H9 (cell line): ENCODE data around the gene FAM193B. TPM values are rescaled to one million over a fixed set of nuclear protein-coding genes. Genes with fewer than 3 reads are reported as not detected.

Experiments used
- DNase-seq: peaks from one replicate; pipeline ENCODE4 v3.0.0-alpha.2; 2017
- H2AFZ ChIP-seq: one replicate; pipeline ENCODE4 v1.6.1; 2013; ENCODE audit warnings: mild to moderate bottlenecking, low read length, control low read depth, moderate library complexity
- H2AK5ac ChIP-seq: 2 replicates; pipeline ENCODE4 v1.6.1; 2013; ENCODE audit warnings: low read length, control low read depth, mixed read lengths; ENCODE audit not compliant: insufficient read length
- H2BK120ac ChIP-seq: one replicate; pipeline ENCODE4 v1.6.1; 2013; ENCODE audit warnings: low read depth, mild to moderate bottlenecking, low read length, control low read depth, inconsistent platforms; ENCODE audit not compliant: poor library complexity, severe bottlenecking
- H2BK12ac ChIP-seq: 2 replicates; pipeline ENCODE4 v1.6.1; 2013; ENCODE audit warnings: low read length, control low read depth, mixed read lengths, low read depth; ENCODE audit not compliant: insufficient read length
- H2BK15ac ChIP-seq: 2 replicates; pipeline ENCODE4 v1.6.1; 2013; ENCODE audit warnings: low read depth, low read length, control low read depth
- H2BK20ac ChIP-seq: one replicate; pipeline ENCODE4 v1.6.1; 2013; ENCODE audit warnings: low read depth, mild to moderate bottlenecking, low read length, control low read depth, inconsistent platforms; ENCODE audit not compliant: poor library complexity, severe bottlenecking
- H2BK5ac ChIP-seq: 2 replicates; pipeline ENCODE4 v1.6.1; 2013; ENCODE audit warnings: low read length, control low read depth, mixed read lengths; ENCODE audit not compliant: insufficient read length
- H3K14ac ChIP-seq: 2 replicates; pipeline ENCODE4 v1.6.1; 2013; ENCODE audit warnings: low read length, control low read depth; ENCODE audit not compliant: insufficient read depth
- H3K18ac ChIP-seq: 2 replicates; pipeline ENCODE4 v1.6.1; 2013; ENCODE audit warnings: low read depth, mild to moderate bottlenecking, mixed read lengths, low read length, control low read depth; ENCODE audit not compliant: insufficient read length
- H3K23ac ChIP-seq: 2 replicates; pipeline ENCODE4 v1.6.1; 2013; ENCODE audit warnings: low read length, control low read depth, mixed read lengths, low read depth; ENCODE audit not compliant: insufficient read length
- H3K23me2 ChIP-seq: 2 replicates; pipeline ENCODE4 v1.6.1; 2013; ENCODE audit warnings: low read depth, mild to moderate bottlenecking, mixed read lengths, low read length, control low read depth; ENCODE audit not compliant: insufficient read length, poor library complexity, severe bottlenecking
- H3K27ac ChIP-seq: 2 replicates; pipeline ENCODE4 v1.5.1; 2013; ENCODE audit warnings: low read length, control low read depth, mixed read lengths, low read depth; ENCODE audit not compliant: insufficient read length
- H3K27me3 ChIP-seq: 2 replicates; pipeline ENCODE4 v1.6.1; 2013; ENCODE audit warnings: low read length, control low read depth, inconsistent platforms; ENCODE audit not compliant: insufficient read depth
- H3K4ac ChIP-seq: 2 replicates; pipeline ENCODE4 v1.6.1; 2013; ENCODE audit warnings: low read depth, mild to moderate bottlenecking, control low read depth, inconsistent platforms, low read length, moderate library complexity
- H3K4me1 ChIP-seq: 2 replicates; pipeline ENCODE4 v1.6.1; 2013; ENCODE audit warnings: low read length, control low read depth, inconsistent platforms; ENCODE audit not compliant: insufficient read depth
- H3K4me2 ChIP-seq: 2 replicates; pipeline ENCODE4 v1.6.1; 2013; ENCODE audit warnings: low read length, control low read depth, mixed read lengths; ENCODE audit not compliant: insufficient read length, insufficient read depth
- H3K56ac ChIP-seq: 2 replicates; pipeline ENCODE4 v1.6.1; 2013; ENCODE audit warnings: low read depth, mild to moderate bottlenecking, mixed read lengths, low read length, control low read depth; ENCODE audit not compliant: insufficient read length
- H3K79me1 ChIP-seq: 2 replicates; pipeline ENCODE4 v1.6.1; 2013; ENCODE audit warnings: low read depth, mild to moderate bottlenecking, moderate library complexity, low read length, control low read depth, inconsistent platforms; ENCODE audit not compliant: insufficient read depth, poor library complexity, severe bottlenecking
- H3K79me2 ChIP-seq: 2 replicates; pipeline ENCODE4 v1.6.1; 2013; ENCODE audit warnings: low read length, control low read depth, inconsistent platforms; ENCODE audit not compliant: insufficient read depth
- H3K9ac ChIP-seq: 2 replicates; pipeline ENCODE4 v1.6.1; 2013; ENCODE audit warnings: low read length, control low read depth, mixed read lengths; ENCODE audit not compliant: insufficient read length; ENCODE audit errors: extremely low read depth
- H3K9me3 ChIP-seq: one replicate; pipeline ENCODE4 v1.6.1; 2013; ENCODE audit warnings: low read depth, low read length, inconsistent platforms; ENCODE audit not compliant: control insufficient read depth
- H3T11ph ChIP-seq: one replicate; pipeline ENCODE4 v1.6.1; 2013; ENCODE audit warnings: mild to moderate bottlenecking, low read length, control low read depth, inconsistent platforms
- H4K20me1 ChIP-seq: one replicate; pipeline ENCODE4 v1.6.1; 2013; ENCODE audit not compliant: control insufficient read depth, insufficient read length, insufficient read depth
- H4K5ac ChIP-seq: 2 replicates; pipeline ENCODE4 v1.6.1; 2013; ENCODE audit warnings: low read depth, mild to moderate bottlenecking, mixed read lengths, low read length, control low read depth; ENCODE audit not compliant: insufficient read length
- H4K8ac ChIP-seq: replicated peaks from 2 replicates; pipeline ENCODE4 v1.6.1; 2013; ENCODE audit warnings: low read length, control low read depth, mixed read lengths, low read depth; ENCODE audit not compliant: insufficient read length
- H4K91ac ChIP-seq: 2 replicates; pipeline ENCODE4 v1.6.1; 2013; ENCODE audit warnings: low read depth, mild to moderate bottlenecking, moderate library complexity, mixed read lengths, low read length, control low read depth; ENCODE audit not compliant: insufficient read length
- H3K27ac Mint-ChIP-seq, 3 experiments: 2 replicates in 2 of 3; 3 replicates in 1 of 3; pipeline ENCODE4 v1.8.0; 2020 to 2021; ENCODE audit warnings: mixed read lengths in 3 of 3, mild to moderate bottlenecking in 1 of 3, moderate library complexity in 1 of 3
- H3K27me3 Mint-ChIP-seq: 2 replicates; pipeline ENCODE4 v1.8.0; 2021; ENCODE audit warnings: low read depth, mild to moderate bottlenecking, moderate library complexity, mixed read lengths
- H3K36me3 Mint-ChIP-seq, 3 experiments: 2 replicates in 2 of 3; 3 replicates in 1 of 3; pipeline ENCODE4 v1.8.0; 2020 to 2021; ENCODE audit warnings: low read depth in 3 of 3, mixed read lengths in 3 of 3; ENCODE audit not compliant: insufficient read depth in 1 of 3
- H3K4me1 Mint-ChIP-seq, 2 experiments: 2 replicates each; pipeline ENCODE4 v1.8.0; 2020; ENCODE audit warnings: mixed read lengths in 2 of 2
- H3K4me3 Mint-ChIP-seq, 2 experiments: 2 replicates in 1 of 2; 3 replicates in 1 of 2; pipeline ENCODE4 v1.8.0; 2020 to 2021; ENCODE audit warnings: mild to moderate bottlenecking in 2 of 2, mixed read lengths in 2 of 2, moderate library complexity in 1 of 2
- H3K9me3 Mint-ChIP-seq, 2 experiments: 2 replicates in 1 of 2; 3 replicates in 1 of 2; pipeline ENCODE4 v1.8.0; 2020; ENCODE audit warnings: mild to moderate bottlenecking in 2 of 2, mixed read lengths in 2 of 2, moderate library complexity in 1 of 2
- WGBS: extraction: QIAGEN DNeasy Blood & Tissue Kit; methylation state at CpG from one replicate; pipeline ENCODE4 v1.1.7; 2013; ENCODE audit warnings: missing lambda C conversion rate, low lambda C conversion rate, mixed read lengths; ENCODE audit not compliant: insufficient read length; ENCODE audit errors: extremely low coverage; 5-methylcytosine and 5-hydroxymethylcytosine counted together
- total RNA-seq: library from RNA; stranded (reverse); gene quantifications from 2 replicates; pipeline ENCODE4 v1.2.1, GENCODE V29; 2021
- TF ChIP-seq, protein P1 (sequence below): fragments of 200-600 bp; sonication (generic); conservative IDR thresholded peaks from 3 replicates; pipeline ENCODE4 v1.8.0; 2021; ENCODE audit warnings: antibody characterized with exemption, mild to moderate bottlenecking

The FAM193B gene
- total RNA-seq, 1 experiment from 2014 or later, result 71.5 TPM

DNA sequence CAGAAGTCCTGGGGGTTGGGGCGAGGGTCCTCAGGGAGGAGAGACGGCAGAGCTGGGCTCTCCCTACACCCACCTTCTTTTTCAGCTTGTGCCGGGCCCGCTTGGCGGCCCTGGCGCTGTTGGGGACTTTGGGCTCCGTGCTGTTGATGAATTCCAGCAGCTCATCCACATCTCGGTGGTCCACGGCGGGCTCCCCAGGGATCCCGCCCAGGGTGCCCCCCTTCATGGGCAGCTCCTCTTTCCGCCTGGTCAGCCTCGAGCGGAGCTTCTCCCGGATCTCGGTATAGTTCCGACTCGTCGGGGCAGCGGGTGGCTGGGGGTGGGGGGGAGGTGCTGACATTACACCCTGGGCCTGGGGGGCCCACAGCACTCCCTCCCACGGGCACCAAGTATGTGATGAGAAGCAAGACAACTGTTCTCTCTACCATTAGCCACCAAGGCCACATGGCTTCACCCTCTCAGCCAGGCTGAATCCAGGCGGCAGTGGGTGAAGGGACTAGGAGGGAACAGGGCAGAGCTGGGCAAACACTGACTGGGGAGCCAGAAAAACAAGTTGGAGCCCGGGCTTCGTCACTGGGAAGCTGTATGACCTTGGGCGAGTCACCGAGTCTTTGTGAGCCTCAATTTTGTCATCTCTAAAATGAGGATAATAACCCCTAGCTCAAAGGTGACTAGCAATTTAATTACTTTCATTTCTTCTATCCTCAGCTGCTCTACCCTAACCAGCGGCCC, 23.0 kb downstream of the FAM193B start:
- WGBS, result no CpG with 5 or more reads among the region's 27 CpGs
- Histone ChIP-seq H2AFZ (no peak overlapping the region), H3K79me2 (no peaks in the 10 kb centered on the region), H3K4me2 (no peak overlapping the region), H3K4ac (no peak overlapping the region), H4K20me1 (no peaks in the 10 kb centered on the region), H2AK5ac (no peak overlapping the region), H3T11ph (no peak overlapping the region), H3K4me1 (no peaks in the 10 kb centered on the region), H3K14ac (no peak overlapping the region), H3K27ac (no peak overlapping the region), H4K91ac (no peak overlapping the region), H3K23ac (no peak overlapping the region), H3K56ac (no peak overlapping the region), H2BK5ac (no peak overlapping the region), H4K8ac (no peak overlapping the region), H3K79me1 (no peaks in the 10 kb centered on the region), H2BK15ac (no peak overlapping the region), H4K5ac (no peak overlapping the region), H2BK12ac (no peak overlapping the region), H3K9me3 (no peaks in the 10 kb centered on the region), H2BK20ac (no peak overlapping the region), H2BK120ac (no peak overlapping the region), H3K23me2 (no peaks in the 10 kb centered on the region), H3K9ac (no peak overlapping the region), H3K27me3 (no peaks in the 10 kb centered on the region), H3K18ac (no peak overlapping the region)
- Mint-ChIP-seq H3K27me3 (no peaks in the 10 kb centered on the region), H3K9me3 (no peaks in the 10 kb centered on the region), H3K4me3 (no peak overlapping the region), H3K4me1 (no peaks in the 10 kb centered on the region), H3K36me3 (peaks cover 20 to 44% (median 31%) of the 10 kb centered on the region in 3 experiments; a peak in 6 of 7 replicates), H3K27ac (no peak overlapping the region; a peak in 3 of 7 replicates)
- no peak for DNase-seq
- TF ChIP-seq, protein P1, sequence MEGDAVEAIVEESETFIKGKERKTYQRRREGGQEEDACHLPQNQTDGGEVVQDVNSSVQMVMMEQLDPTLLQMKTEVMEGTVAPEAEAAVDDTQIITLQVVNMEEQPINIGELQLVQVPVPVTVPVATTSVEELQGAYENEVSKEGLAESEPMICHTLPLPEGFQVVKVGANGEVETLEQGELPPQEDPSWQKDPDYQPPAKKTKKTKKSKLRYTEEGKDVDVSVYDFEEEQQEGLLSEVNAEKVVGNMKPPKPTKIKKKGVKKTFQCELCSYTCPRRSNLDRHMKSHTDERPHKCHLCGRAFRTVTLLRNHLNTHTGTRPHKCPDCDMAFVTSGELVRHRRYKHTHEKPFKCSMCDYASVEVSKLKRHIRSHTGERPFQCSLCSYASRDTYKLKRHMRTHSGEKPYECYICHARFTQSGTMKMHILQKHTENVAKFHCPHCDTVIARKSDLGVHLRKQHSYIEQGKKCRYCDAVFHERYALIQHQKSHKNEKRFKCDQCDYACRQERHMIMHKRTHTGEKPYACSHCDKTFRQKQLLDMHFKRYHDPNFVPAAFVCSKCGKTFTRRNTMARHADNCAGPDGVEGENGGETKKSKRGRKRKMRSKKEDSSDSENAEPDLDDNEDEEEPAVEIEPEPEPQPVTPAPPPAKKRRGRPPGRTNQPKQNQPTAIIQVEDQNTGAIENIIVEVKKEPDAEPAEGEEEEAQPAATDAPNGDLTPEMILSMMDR, result no peak
